Measurements from ENCODE around the gene ARHGAP31. TPM values are rescaled to one million over a fixed set of nuclear protein-coding genes. Genes with fewer than 3 reads are reported as not detected.

ARHGAP31 gene
- total and polyA plus RNA-seq, 7 donors, result 1.9 to 13.2 (median 5.3) TPM

- no peaks in the 10 kb centered on the region for H3K36me3 ChIP-seq (ENCODE audit: insufficient read depth in 1 of 2, low read depth in 1 of 2)
- no peaks in the 10 kb centered on the region for H3K27me3 ChIP-seq (ENCODE audit: insufficient read depth in 3 of 3, low read length in 2 of 3)
- 67 to 76% (median 72%) methylated on average over 5 of the region's 5 CpGs for WGBS, 3 donors
- intact Hi-C loops (cut with DNase I), result no loop called here
- H3K9me3 ChIP-seq, result no peaks in the 10 kb centered on the region
- H3K27ac ChIP-seq, result no peak overlapping the region
- no peak overlapping the region for H3K4me3 ChIP-seq
- TF ChIP-seq, protein P1, sequence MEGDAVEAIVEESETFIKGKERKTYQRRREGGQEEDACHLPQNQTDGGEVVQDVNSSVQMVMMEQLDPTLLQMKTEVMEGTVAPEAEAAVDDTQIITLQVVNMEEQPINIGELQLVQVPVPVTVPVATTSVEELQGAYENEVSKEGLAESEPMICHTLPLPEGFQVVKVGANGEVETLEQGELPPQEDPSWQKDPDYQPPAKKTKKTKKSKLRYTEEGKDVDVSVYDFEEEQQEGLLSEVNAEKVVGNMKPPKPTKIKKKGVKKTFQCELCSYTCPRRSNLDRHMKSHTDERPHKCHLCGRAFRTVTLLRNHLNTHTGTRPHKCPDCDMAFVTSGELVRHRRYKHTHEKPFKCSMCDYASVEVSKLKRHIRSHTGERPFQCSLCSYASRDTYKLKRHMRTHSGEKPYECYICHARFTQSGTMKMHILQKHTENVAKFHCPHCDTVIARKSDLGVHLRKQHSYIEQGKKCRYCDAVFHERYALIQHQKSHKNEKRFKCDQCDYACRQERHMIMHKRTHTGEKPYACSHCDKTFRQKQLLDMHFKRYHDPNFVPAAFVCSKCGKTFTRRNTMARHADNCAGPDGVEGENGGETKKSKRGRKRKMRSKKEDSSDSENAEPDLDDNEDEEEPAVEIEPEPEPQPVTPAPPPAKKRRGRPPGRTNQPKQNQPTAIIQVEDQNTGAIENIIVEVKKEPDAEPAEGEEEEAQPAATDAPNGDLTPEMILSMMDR (IDR thresholded peaks at IDR 0.05), result no peak
- DNase-seq (no peak), ATAC-seq (no peak)
- H3K4me1 ChIP-seq, result no peaks in the 10 kb centered on the region
Measured at GRCh38 chr3:119340446-119340845, 46.3 kb downstream of the ARHGAP31 start.

DNA sequence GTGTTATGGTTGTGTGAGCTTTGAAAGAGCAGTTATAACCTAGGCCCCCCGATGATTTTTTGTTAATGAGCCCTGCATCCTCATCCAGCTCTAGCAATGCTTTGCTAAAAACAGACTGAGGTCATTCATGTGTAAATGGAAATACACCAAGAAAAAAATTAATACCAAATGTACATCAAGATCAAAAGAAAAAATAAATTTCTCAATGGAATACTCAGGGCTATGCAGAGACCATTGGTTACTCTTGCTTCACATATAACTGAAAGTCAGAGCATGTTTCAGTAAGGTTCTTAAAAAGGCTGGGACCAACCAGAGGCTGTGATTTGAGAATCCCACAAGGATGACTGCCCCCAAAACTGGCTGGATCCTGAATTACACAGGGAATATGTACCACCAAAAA is 48.0 kb downstream of the ARHGAP31 start:
- H3K36me3 ChIP-seq (ENCODE audit: insufficient read depth in 1 of 2, low read depth in 1 of 2), result no peaks in the 10 kb centered on the region
- no peak overlapping the region for H3K4me3 ChIP-seq
- H3K9me3 ChIP-seq, result no peaks in the 10 kb centered on the region
- DNase-seq (no peak), ATAC-seq (no peak)
- TF ChIP-seq, protein P1 (IDR thresholded peaks at IDR 0.05), result no peak
- no peaks in the 10 kb centered on the region for H3K4me1 ChIP-seq
- no peaks in the 10 kb centered on the region for H3K27me3 ChIP-seq (ENCODE audit: insufficient read depth in 3 of 3, low read length in 2 of 3)
- H3K27ac ChIP-seq, result no peak overlapping the region
- WGBS, 3 donors, result 75 to 89% (median 76%) methylated on average over 1 of the region's 1 CpG
- intact Hi-C loops (cut with DNase I), result no loop called here

DNA sequence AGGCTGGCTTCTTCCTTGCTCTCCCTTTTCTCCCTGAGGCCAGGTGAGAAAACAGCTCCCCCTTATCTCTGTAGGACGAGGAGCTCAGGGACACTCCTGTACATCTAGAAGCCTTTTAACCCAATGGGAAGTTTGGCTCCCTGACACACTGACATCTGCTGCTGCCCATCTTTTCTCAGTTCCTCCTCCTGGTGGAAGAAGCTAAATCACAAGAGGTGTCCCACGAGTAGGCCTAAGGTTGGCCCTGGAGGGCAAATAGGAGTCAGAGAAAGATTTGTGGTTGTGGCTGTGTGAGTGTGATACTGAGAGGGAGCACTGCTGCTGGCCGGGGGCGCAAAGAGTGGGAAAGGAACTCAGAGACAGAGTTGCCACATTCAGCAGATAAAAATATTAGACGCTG is 49.5 kb downstream of the ARHGAP31 start:
- H3K9me3 ChIP-seq, result no peaks in the 10 kb centered on the region
- DNase-seq, result no peak
- 71 to 78% (median 74%) methylated on average over 5 of the region's 5 CpGs for WGBS, 3 donors
- H3K36me3 ChIP-seq (ENCODE audit: insufficient read depth in 1 of 2, low read depth in 1 of 2), result no peaks in the 10 kb centered on the region
- ATAC-seq, result no peak
- H3K4me3 ChIP-seq, result no peak overlapping the region
- intact Hi-C loops (cut with DNase I), result no loop called here
- H3K4me1 ChIP-seq, result no peaks in the 10 kb centered on the region
- peaks cover 0 to 1% (median 0%) of the 10 kb centered on the region in 3 donors for H3K27me3 ChIP-seq (ENCODE audit: insufficient read depth in 3 of 3, low read length in 2 of 3)
- TF ChIP-seq, protein P1 (IDR thresholded peaks at IDR 0.05), result no peak
- H3K27ac ChIP-seq, result no peak overlapping the region

DNA sequence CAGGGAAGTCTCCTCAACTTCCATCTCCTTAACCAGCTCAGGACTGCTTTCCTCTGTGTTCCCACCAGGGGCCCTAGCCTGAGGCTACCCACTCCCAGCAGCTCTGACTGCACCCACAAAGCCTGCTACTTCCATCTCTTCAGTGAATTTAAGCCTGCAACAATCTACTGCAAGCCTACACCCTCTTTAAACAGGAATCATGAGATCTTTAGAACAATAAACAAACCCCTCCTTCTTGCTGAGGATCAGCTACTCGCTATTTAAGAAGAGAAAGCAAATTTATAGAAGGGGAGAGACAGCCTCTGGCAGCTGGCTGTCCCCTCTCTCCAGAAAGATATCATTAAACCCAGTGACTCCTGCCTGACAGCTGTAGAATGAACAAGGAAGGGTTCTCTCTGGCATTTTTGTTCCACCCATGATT is 51.9 kb downstream of the ARHGAP31 start:
- ATAC-seq, result no peak
- Histone ChIP-seq H3K4me3 (no peak overlapping the region), H3K27me3 (ENCODE audit: insufficient read depth in 3 of 3, low read length in 2 of 3) (peaks cover 0 to 1% (median 0%) of the 10 kb centered on the region in 3 donors), H3K36me3 (ENCODE audit: insufficient read depth in 1 of 2, low read depth in 1 of 2) (no peaks in the 10 kb centered on the region), H3K4me1 (no peaks in the 10 kb centered on the region), H3K27ac (no peak overlapping the region), H3K9me3 (no peaks in the 10 kb centered on the region)
- WGBS, 3 donors, result 27 to 36% (median 35%) methylated on average over 1 of the region's 1 CpG
- TF ChIP-seq, protein P1 (IDR thresholded peaks at IDR 0.05), result no peak
- no peak for DNase-seq
- intact Hi-C loops (cut with DNase I), result no loop called here

DNA sequence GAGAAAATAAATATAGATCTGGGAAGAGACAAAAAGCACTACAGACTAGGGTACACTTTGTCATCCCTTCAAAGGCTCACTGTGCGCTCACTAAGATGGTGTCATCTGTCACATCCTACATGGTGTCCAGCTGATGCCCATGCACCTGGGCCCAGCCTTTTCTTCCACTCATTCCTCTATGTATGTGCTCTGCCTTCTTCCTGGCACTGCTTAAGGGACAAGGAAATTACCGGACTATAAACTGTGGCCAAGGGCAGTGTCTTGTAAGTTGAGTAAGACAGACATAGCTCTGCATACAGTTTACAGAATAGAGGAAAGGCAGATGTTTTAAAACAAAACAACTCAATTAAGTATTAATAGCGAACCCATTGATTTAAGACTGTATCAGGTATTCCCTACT is 52.9 kb downstream of the ARHGAP31 start:
- Histone ChIP-seq H3K4me1 (no peaks in the 10 kb centered on the region), H3K4me3 (no peak overlapping the region), H3K27me3 (ENCODE audit: insufficient read depth in 3 of 3, low read length in 2 of 3) (peaks cover 0 to 1% (median 0%) of the 10 kb centered on the region in 3 donors), H3K36me3 (ENCODE audit: insufficient read depth in 1 of 2, low read depth in 1 of 2) (no peaks in the 10 kb centered on the region), H3K27ac (no peak overlapping the region), H3K9me3 (no peaks in the 10 kb centered on the region)
- no peak for ATAC-seq
- TF ChIP-seq, protein P1 (IDR thresholded peaks at IDR 0.05), result no peak
- 87 to 91% (median 88%) methylated on average over 3 of the region's 3 CpGs for WGBS, 3 donors
- no peak for DNase-seq
- intact Hi-C loops (cut with DNase I), result no loop called here
